Measurements from ENCODE around the gene PCDHGA2.
"Not testable (repeated sequence)": the region's sequence is repeated elsewhere in the genome, so short reads cannot be mapped to it uniquely, and the experiment has no call there.

PCDHGA2 gene

GRCh38 chr5:141332571-141332970 lies 6.0 kb upstream of the PCDHGA2 start:
- H3K27ac Mint-ChIP-seq: not testable (repeated sequence)

GRCh38 chr5:141340781-141341354 lies 2.3 kb downstream of the PCDHGA2 start:
- not testable (repeated sequence) for ATAC-seq, H3K27ac Mint-ChIP-seq, H3K4me1 Mint-ChIP-seq, DNase-seq, H3K4me3 Mint-ChIP-seq
- Mint-ChIP-seq H3K9me3 (peaks cover 65% of the 10 kb centered on the region), H3K27me3 (peaks cover 81% of the 10 kb centered on the region), H3K36me3 (ENCODE audit: low read depth) (peaks cover 34% of the 10 kb centered on the region)

More at GRCh38 chr5:141332571-141332970, 6.0 kb upstream of the PCDHGA2 start:
- H3K4me1 Mint-ChIP-seq, H3K4me3 Mint-ChIP-seq, ATAC-seq, DNase-seq: not testable (repeated sequence)
- H3K9me3 Mint-ChIP-seq: peaks cover 75% of the 10 kb centered on the region
- peaks cover 82% of the 10 kb centered on the region for H3K27me3 Mint-ChIP-seq
- H3K36me3 Mint-ChIP-seq (ENCODE audit: low read depth): peaks cover 20% of the 10 kb centered on the region

- Mint-ChIP-seq H3K9me3 (peaks cover 56% of the 10 kb centered on the region), H3K27ac (no peak overlapping the region), H3K27me3 (peaks cover 74% of the 10 kb centered on the region), H3K36me3 (ENCODE audit: low read depth) (peaks cover 34% of the 10 kb centered on the region), H3K4me1 (no peaks in the 10 kb centered on the region), H3K4me3 (no peak overlapping the region)
- ATAC-seq (no peak), DNase-seq (no peak)
These were observed 4.2 kb downstream of the PCDHGA2 start for GRCh38 chr5:141342773-141343172.

- Mint-ChIP-seq H3K9me3 (peaks cover 50% of the 10 kb centered on the region), H3K4me1 (no peaks in the 10 kb centered on the region), H3K27ac (no peak within 1 kb of the TSS), H3K4me3 (no peak within 1 kb of the TSS), H3K27me3 (peaks cover 68% of the 10 kb centered on the region), H3K36me3 (ENCODE audit: low read depth) (peaks cover 31% of the 10 kb centered on the region)
- DNase-seq: no peak
- no peak for ATAC-seq
These were observed 4.8 kb downstream of the PCDHGA2 start, which contains the start of gene PCDHGA3 for GRCh38 chr5:141343242-141343952. PCDHGA3 (plus strand) TSS chr5:141343829; CDS start chr5:141344034, 205 bp downstream.

- H3K36me3 Mint-ChIP-seq (ENCODE audit: low read depth): peaks cover 28% of the 10 kb centered on the region
These were observed 5.4 kb downstream of the PCDHGA2 start for GRCh38 chr5:141343953-141344463.

GRCh38 chr5:141345327-141345726 lies 6.8 kb downstream of the PCDHGA2 start:
- DNase-seq: no peak
- Mint-ChIP-seq H3K4me1 (no peaks in the 10 kb centered on the region), H3K27ac (no peak overlapping the region), H3K27me3 (peaks cover 62% of the 10 kb centered on the region), H3K9me3 (peaks cover 54% of the 10 kb centered on the region), H3K36me3 (ENCODE audit: low read depth) (peaks cover 25% of the 10 kb centered on the region), H3K4me3 (no peak overlapping the region)
- no peak for ATAC-seq

More at GRCh38 chr5:141343953-141344463, 5.4 kb downstream of the PCDHGA2 start:
- peaks cover 67% of the 10 kb centered on the region for H3K27me3 Mint-ChIP-seq
- H3K4me3 Mint-ChIP-seq: no peak overlapping the region
- H3K9me3 Mint-ChIP-seq: peaks cover 51% of the 10 kb centered on the region
- no peak overlapping the region for H3K27ac Mint-ChIP-seq
- H3K4me1 Mint-ChIP-seq: no peaks in the 10 kb centered on the region
- ATAC-seq: no peak
- no peak for DNase-seq

GRCh38 chr5:141346017-141346416 lies 7.5 kb downstream of the PCDHGA2 start:
- not testable (repeated sequence) for H3K27ac Mint-ChIP-seq, ATAC-seq, H3K4me1 Mint-ChIP-seq, H3K4me3 Mint-ChIP-seq, DNase-seq
- Mint-ChIP-seq H3K36me3 (ENCODE audit: low read depth) (peaks cover 25% of the 10 kb centered on the region), H3K9me3 (peaks cover 56% of the 10 kb centered on the region), H3K27me3 (peaks cover 65% of the 10 kb centered on the region)

- H3K9me3 Mint-ChIP-seq: peaks cover 49% of the 10 kb centered on the region
- no peaks in the 10 kb centered on the region for H3K4me1 Mint-ChIP-seq
- no peak within 1 kb of the TSS for H3K27ac Mint-ChIP-seq
- H3K36me3 Mint-ChIP-seq (ENCODE audit: low read depth): peaks cover 17% of the 10 kb centered on the region
- no peak for ATAC-seq
- DNase-seq: peak; percentile 20
- H3K4me3 Mint-ChIP-seq: no peak within 1 kb of the TSS
- H3K27me3 Mint-ChIP-seq: peaks cover 60% of the 10 kb centered on the region
These were observed 11.5 kb downstream of the PCDHGA2 start, which contains the start of gene PCDHGB1 for GRCh38 chr5:141349917-141350619. PCDHGB1 (plus strand) TSS chr5:141350099; CDS start chr5:141350261, 162 bp downstream.

GRCh38 chr5:141351591-141351990 lies 13.0 kb downstream of the PCDHGA2 start:
- peaks cover 60% of the 10 kb centered on the region for H3K27me3 Mint-ChIP-seq
- ATAC-seq (no peak), DNase-seq (no peak)
- peaks cover 50% of the 10 kb centered on the region for H3K9me3 Mint-ChIP-seq
- H3K36me3 Mint-ChIP-seq (ENCODE audit: low read depth): peaks cover 21% of the 10 kb centered on the region
- no peaks in the 10 kb centered on the region for H3K4me1 Mint-ChIP-seq
- no peak overlapping the region for H3K27ac Mint-ChIP-seq
- H3K4me3 Mint-ChIP-seq: no peak overlapping the region

GRCh38 chr5:141354900-141355469 lies 16.4 kb downstream of the PCDHGA2 start, which contains the start of gene PCDHGA4:
PCDHGA4 (plus strand) TSS chr5:141355021; CDS start chr5:141355108, 87 bp downstream.
- Mint-ChIP-seq H3K36me3 (ENCODE audit: low read depth) (peaks cover 23% of the 10 kb centered on the region), H3K4me3 (no peak within 1 kb of the TSS), H3K27me3 (peaks cover 62% of the 10 kb centered on the region), H3K27ac (no peak within 1 kb of the TSS), H3K9me3 (peaks cover 47% of the 10 kb centered on the region), H3K4me1 (peaks cover 2% of the 10 kb centered on the region)
- DNase-seq: no peak
- no peak for ATAC-seq

- H3K36me3 Mint-ChIP-seq (ENCODE audit: low read depth): peaks cover 23% of the 10 kb centered on the region
- no peak overlapping the region for H3K27ac Mint-ChIP-seq
- no peak overlapping the region for H3K4me3 Mint-ChIP-seq
- ATAC-seq: no peak
- peaks cover 46% of the 10 kb centered on the region for H3K9me3 Mint-ChIP-seq
- no peak for DNase-seq
- H3K27me3 Mint-ChIP-seq: peaks cover 61% of the 10 kb centered on the region
- H3K4me1 Mint-ChIP-seq: peaks cover 2% of the 10 kb centered on the region
These were observed 17.1 kb downstream of the PCDHGA2 start for GRCh38 chr5:141355641-141356040.

GRCh38 chr5:141356133-141356532 lies 17.6 kb downstream of the PCDHGA2 start:
- no peak for ATAC-seq
- Mint-ChIP-seq H3K27ac (no peak overlapping the region), H3K9me3 (peaks cover 47% of the 10 kb centered on the region), H3K4me1 (peaks cover 2% of the 10 kb centered on the region), H3K36me3 (ENCODE audit: low read depth) (peaks cover 28% of the 10 kb centered on the region), H3K4me3 (no peak overlapping the region), H3K27me3 (peaks cover 61% of the 10 kb centered on the region)
- DNase-seq: no peak

- Mint-ChIP-seq H3K27me3 (peaks cover 61% of the 10 kb centered on the region), H3K9me3 (peaks cover 47% of the 10 kb centered on the region), H3K4me1 (peaks cover 2% of the 10 kb centered on the region), H3K27ac (no peak overlapping the region), H3K4me3 (no peak overlapping the region), H3K36me3 (ENCODE audit: low read depth) (peaks cover 30% of the 10 kb centered on the region)
- ATAC-seq (no peak), DNase-seq (no peak)
These were observed 18.4 kb downstream of the PCDHGA2 start for GRCh38 chr5:141356950-141357349.

- Mint-ChIP-seq H3K36me3 (ENCODE audit: low read depth) (peaks cover 37% of the 10 kb centered on the region), H3K27me3 (peaks cover 69% of the 10 kb centered on the region), H3K4me1 (peaks cover 2% of the 10 kb centered on the region), H3K9me3 (peaks cover 53% of the 10 kb centered on the region), H3K4me3 (peak within 1 kb of the TSS; percentile 76), H3K27ac (no peak within 1 kb of the TSS)
- no peak for ATAC-seq
- no peak for DNase-seq
These were observed 21.3 kb downstream of the PCDHGA2 start, which contains the start of gene PCDHGB2 for GRCh38 chr5:141359790-141360426. PCDHGB2 (plus strand) TSS chr5:141359994; CDS start chr5:141360136, 142 bp downstream.
